Measurements from ENCODE around the gene RAB3GAP2.
"Not testable (repeated sequence)": the region's sequence is repeated elsewhere in the genome, so short reads cannot be mapped to it uniquely, and the experiment has no call there.

RAB3GAP2 gene

GRCh38 chr1:220135755-220136154, 136.5 kb downstream of the RAB3GAP2 start:
- TF ChIP-seq TAF1 (IDR thresholded peaks at IDR 0.05; ENCODE audit: low read depth, low read length), result no peak
- TF ChIP-seq SPI1 (IDR thresholded peaks at IDR 0.05; ENCODE audit: low read depth, low read length), result no peak
- no peak for TF ChIP-seq POLR2A (IDR thresholded peaks at IDR 0.05; ENCODE audit: low read depth, low read length)
- no peak for TF ChIP-seq POU2F2 (IDR thresholded peaks at IDR 0.05; ENCODE audit: low read depth, low read length)
- no peak for TF ChIP-seq POLR2AphosphoS5 (IDR thresholded peaks at IDR 0.05; ENCODE audit: low read depth, low read length)
- TF ChIP-seq PAX5 (IDR thresholded peaks at IDR 0.05; ENCODE audit: insufficient read depth, low read length, severe bottlenecking), result no peak
- DNase-seq (ENCODE audit: insufficient read length, low spot score) (no peak), FAIRE-seq (no peak)

GRCh38 chr1:220129479-220130210, 142.6 kb downstream of the RAB3GAP2 start:
- TF ChIP-seq POU2F2 (IDR thresholded peaks at IDR 0.05; ENCODE audit: low read depth, low read length), result no peak
- no peak for TF ChIP-seq POLR2A (IDR thresholded peaks at IDR 0.05; ENCODE audit: low read depth, low read length)
- no peak for TF ChIP-seq TAF1 (IDR thresholded peaks at IDR 0.05; ENCODE audit: low read depth, low read length)
- TF ChIP-seq PAX5 (IDR thresholded peaks at IDR 0.05; ENCODE audit: insufficient read depth, low read length, severe bottlenecking), result no peak
- DNase-seq (ENCODE audit: insufficient read length, low spot score) (no peak), FAIRE-seq (no peak)

GRCh38 chr1:220127076-220127475, 145.2 kb downstream of the RAB3GAP2 start:
- TF ChIP-seq POU2F2 (IDR thresholded peaks at IDR 0.05; ENCODE audit: low read depth, low read length), result no peak
- TF ChIP-seq POLR2AphosphoS5 (IDR thresholded peaks at IDR 0.05; ENCODE audit: low read depth, low read length), result no peak
- TF ChIP-seq SPI1 (IDR thresholded peaks at IDR 0.05; ENCODE audit: low read depth, low read length), result no peak
- no peak for TF ChIP-seq POLR2A (IDR thresholded peaks at IDR 0.05; ENCODE audit: low read depth, low read length)
- TF ChIP-seq PAX5 (IDR thresholded peaks at IDR 0.05; ENCODE audit: insufficient read depth, low read length, severe bottlenecking), result no peak
- TF ChIP-seq TAF1 (IDR thresholded peaks at IDR 0.05; ENCODE audit: low read depth, low read length), result no peak
- no peak for DNase-seq (ENCODE audit: insufficient read length, low spot score)
- no peak for FAIRE-seq

- DNase-seq (ENCODE audit: insufficient read length, low spot score) (no peak), FAIRE-seq (peak; percentile 40)
- TF ChIP-seq POLR2AphosphoS5 (IDR thresholded peaks at IDR 0.05; ENCODE audit: low read depth, low read length), result no peak
- TF ChIP-seq POU2F2 (IDR thresholded peaks at IDR 0.05; ENCODE audit: low read depth, low read length), result no peak
- TF ChIP-seq SPI1 (IDR thresholded peaks at IDR 0.05; ENCODE audit: low read depth, low read length), result no peak
- TF ChIP-seq POLR2A (IDR thresholded peaks at IDR 0.05; ENCODE audit: low read depth, low read length), result no peak
- TF ChIP-seq TAF1 (IDR thresholded peaks at IDR 0.05; ENCODE audit: low read depth, low read length), result no peak
- TF ChIP-seq PAX5 (IDR thresholded peaks at IDR 0.05; ENCODE audit: insufficient read depth, low read length, severe bottlenecking), result no peak
Measured at GRCh38 chr1:220124542-220124941, 147.7 kb downstream of the RAB3GAP2 start.

- peak; percentile 57 for FAIRE-seq
- DNase-seq (ENCODE audit: insufficient read length, low spot score), result no peak
- TF ChIP-seq PAX5 (IDR thresholded peaks at IDR 0.05; ENCODE audit: insufficient read depth, low read length, severe bottlenecking), result no peak
Measured at GRCh38 chr1:220123889-220124288, 148.4 kb downstream of the RAB3GAP2 start.

- FAIRE-seq (no peak), DNase-seq (ENCODE audit: insufficient read length, low spot score) (no peak)
- TF ChIP-seq PAX5 (IDR thresholded peaks at IDR 0.05; ENCODE audit: insufficient read depth, low read length, severe bottlenecking) (no peak), POLR2AphosphoS5 (IDR thresholded peaks at IDR 0.05; ENCODE audit: low read depth, low read length) (no peak), TAF1 (IDR thresholded peaks at IDR 0.05; ENCODE audit: low read depth, low read length) (no peak), SPI1 (IDR thresholded peaks at IDR 0.05; ENCODE audit: low read depth, low read length) (no peak), POLR2A (IDR thresholded peaks at IDR 0.05; ENCODE audit: low read depth, low read length) (no peak), POU2F2 (IDR thresholded peaks at IDR 0.05; ENCODE audit: low read depth, low read length) (no peak)
Measured at GRCh38 chr1:220123066-220123465, 149.2 kb downstream of the RAB3GAP2 start.

GRCh38 chr1:220121791-220122530, 150.3 kb downstream of the RAB3GAP2 start:
- no peak for DNase-seq (ENCODE audit: insufficient read length, low spot score)
- FAIRE-seq, result no peak
- TF ChIP-seq TAF1 (IDR thresholded peaks at IDR 0.05; ENCODE audit: low read depth, low read length) (no peak), PAX5 (IDR thresholded peaks at IDR 0.05; ENCODE audit: insufficient read depth, low read length, severe bottlenecking) (no peak), SPI1 (IDR thresholded peaks at IDR 0.05; ENCODE audit: low read depth, low read length) (no peak), POLR2AphosphoS5 (IDR thresholded peaks at IDR 0.05; ENCODE audit: low read depth, low read length) (no peak), POLR2A (IDR thresholded peaks at IDR 0.05; ENCODE audit: low read depth, low read length) (no peak), POU2F2 (IDR thresholded peaks at IDR 0.05; ENCODE audit: low read depth, low read length) (no peak)

- no peak for FAIRE-seq
- TF ChIP-seq PAX5 (IDR thresholded peaks at IDR 0.05; ENCODE audit: insufficient read depth, low read length, severe bottlenecking) (no peak), POU2F2 (IDR thresholded peaks at IDR 0.05; ENCODE audit: low read depth, low read length) (no peak), TAF1 (IDR thresholded peaks at IDR 0.05; ENCODE audit: low read depth, low read length) (no peak), SPI1 (IDR thresholded peaks at IDR 0.05; ENCODE audit: low read depth, low read length) (no peak), POLR2AphosphoS5 (IDR thresholded peaks at IDR 0.05; ENCODE audit: low read depth, low read length) (no peak), POLR2A (IDR thresholded peaks at IDR 0.05; ENCODE audit: low read depth, low read length) (no peak)
- DNase-seq (ENCODE audit: insufficient read length, low spot score), result no peak
Measured at GRCh38 chr1:220119043-220119512, 153.2 kb downstream of the RAB3GAP2 start.

- FAIRE-seq (no peak), DNase-seq (ENCODE audit: insufficient read length, low spot score) (peak; percentile 15)
- no peak for TF ChIP-seq PAX5 (IDR thresholded peaks at IDR 0.05; ENCODE audit: insufficient read depth, low read length, severe bottlenecking)
- TF ChIP-seq POLR2AphosphoS5 (IDR thresholded peaks at IDR 0.05; ENCODE audit: low read depth, low read length), result no peak
- no peak for TF ChIP-seq POLR2A (IDR thresholded peaks at IDR 0.05; ENCODE audit: low read depth, low read length)
- no peak for TF ChIP-seq SPI1 (IDR thresholded peaks at IDR 0.05; ENCODE audit: low read depth, low read length)
- no peak for TF ChIP-seq POU2F2 (IDR thresholded peaks at IDR 0.05; ENCODE audit: low read depth, low read length)
- no peak for TF ChIP-seq TAF1 (IDR thresholded peaks at IDR 0.05; ENCODE audit: low read depth, low read length)
Measured at GRCh38 chr1:220113136-220113695, 159.0 kb downstream of the RAB3GAP2 start.

GRCh38 chr1:220112600-220112999, 159.7 kb downstream of the RAB3GAP2 start:
- FAIRE-seq; DNase-seq (ENCODE audit: insufficient read length, low spot score): not testable (repeated sequence)

GRCh38 chr1:220110473-220110872, 161.8 kb downstream of the RAB3GAP2 start:
- FAIRE-seq, result not testable (repeated sequence)

More at GRCh38 chr1:220110473-220110872, 161.8 kb downstream of the RAB3GAP2 start:
- not testable (repeated sequence) for DNase-seq (ENCODE audit: insufficient read length, low spot score)
